ENCODE data around the gene ANKS3.

GRCh38 chr16:4694642-4695451 is 39.2 kb downstream of the ANKS3 start:
- no peak for TF ChIP-seq MAX (IDR thresholded peaks at IDR 0.05; ENCODE audit: insufficient read depth, insufficient read length)
- TF ChIP-seq, protein P1, sequence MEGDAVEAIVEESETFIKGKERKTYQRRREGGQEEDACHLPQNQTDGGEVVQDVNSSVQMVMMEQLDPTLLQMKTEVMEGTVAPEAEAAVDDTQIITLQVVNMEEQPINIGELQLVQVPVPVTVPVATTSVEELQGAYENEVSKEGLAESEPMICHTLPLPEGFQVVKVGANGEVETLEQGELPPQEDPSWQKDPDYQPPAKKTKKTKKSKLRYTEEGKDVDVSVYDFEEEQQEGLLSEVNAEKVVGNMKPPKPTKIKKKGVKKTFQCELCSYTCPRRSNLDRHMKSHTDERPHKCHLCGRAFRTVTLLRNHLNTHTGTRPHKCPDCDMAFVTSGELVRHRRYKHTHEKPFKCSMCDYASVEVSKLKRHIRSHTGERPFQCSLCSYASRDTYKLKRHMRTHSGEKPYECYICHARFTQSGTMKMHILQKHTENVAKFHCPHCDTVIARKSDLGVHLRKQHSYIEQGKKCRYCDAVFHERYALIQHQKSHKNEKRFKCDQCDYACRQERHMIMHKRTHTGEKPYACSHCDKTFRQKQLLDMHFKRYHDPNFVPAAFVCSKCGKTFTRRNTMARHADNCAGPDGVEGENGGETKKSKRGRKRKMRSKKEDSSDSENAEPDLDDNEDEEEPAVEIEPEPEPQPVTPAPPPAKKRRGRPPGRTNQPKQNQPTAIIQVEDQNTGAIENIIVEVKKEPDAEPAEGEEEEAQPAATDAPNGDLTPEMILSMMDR (IDR thresholded peaks at IDR 0.05; ENCODE audit: extremely low read depth in 1 of 2, insufficient read depth in 1 of 2, low read depth in 1 of 2, low read length in 2 of 2), result no peak
